Stimulated activated naive CD4-positive, alpha-beta T cell (primary cell): ENCODE data around the gene TMEM51.

ENCODE experiments used
- DNase-seq, 6 experiments: peaks; one replicate each; lab custom pipeline; 2025; lab: John Stamatoyannopoulos, UW

Gene TMEM51

GRCh38 chr1:15153184-15153841, at the start of gene TMEM51:
TMEM51 (plus strand) TSS chr1:15153747; CDS start chr1:15215088, 61,341 bp downstream.
- no peak for DNase-seq

- DNase-seq = no peak
Observed at GRCh38 chr1:15103906-15104305, 49.6 kb upstream of the TMEM51 start.

GRCh38 chr1:15104768-15105167, 48.8 kb upstream of the TMEM51 start:
- no peak for DNase-seq

GRCh38 chr1:15106608-15107007, 46.9 kb upstream of the TMEM51 start:
- DNase-seq = no peak

- DNase-seq = no peak
Observed at GRCh38 chr1:15107058-15107687, 46.4 kb upstream of the TMEM51 start.

- DNase-seq = no peak
Observed at GRCh38 chr1:15107911-15108310, 45.6 kb upstream of the TMEM51 start.

- DNase-seq = no peak
Observed at GRCh38 chr1:15110128-15110866, 43.2 kb upstream of the TMEM51 start.

- no peak for DNase-seq
Observed at GRCh38 chr1:15110867-15111230, 42.7 kb upstream of the TMEM51 start.

- DNase-seq = no peak
Observed at GRCh38 chr1:15113146-15113545, 40.4 kb upstream of the TMEM51 start.

- no peak for DNase-seq
Observed at GRCh38 chr1:15114884-15115283, 38.7 kb upstream of the TMEM51 start.

GRCh38 chr1:15115542-15116330, 37.8 kb upstream of the TMEM51 start:
- no peak for DNase-seq

GRCh38 chr1:15116966-15117365, 36.6 kb upstream of the TMEM51 start:
- no peak for DNase-seq

- DNase-seq = no peak
Observed at GRCh38 chr1:15117671-15118325, 35.7 kb upstream of the TMEM51 start.

GRCh38 chr1:15118579-15118978, 35.0 kb upstream of the TMEM51 start:
- no peak for DNase-seq

- no peak for DNase-seq
Observed at GRCh38 chr1:15120251-15120945, 33.1 kb upstream of the TMEM51 start.

GRCh38 chr1:15122331-15122730, 31.2 kb upstream of the TMEM51 start:
- no peak for DNase-seq

GRCh38 chr1:15123270-15123669, 30.3 kb upstream of the TMEM51 start:
- DNase-seq = no peak

- DNase-seq = no peak
Observed at GRCh38 chr1:15123925-15124324, 29.6 kb upstream of the TMEM51 start.

GRCh38 chr1:15124362-15125100, 29.0 kb upstream of the TMEM51 start:
- DNase-seq = no peak

- DNase-seq = no peak
Observed at GRCh38 chr1:15125101-15125745, 28.3 kb upstream of the TMEM51 start.
